GM18951 (cell line): ENCODE data around the gene MFSD1.

Experiments
- POLR2A ChIP-seq: IDR thresholded peaks from 4 replicates; pipeline ENCODE4 v1.6.1; 2011; ENCODE audit warnings: mild to moderate bottlenecking; ENCODE audit not compliant: insufficient read length, insufficient read depth; ENCODE audit errors: extremely low read depth
- in situ Hi-C: fragments of 300-500 bp; cut with MboI; formaldehyde crosslinking; loops from one replicate; pipeline ENCODE4 v1.12.0; 2022; ENCODE audit warnings: low sequenced_read_pairs, mixed read lengths, inconsistent platforms; ENCODE audit not compliant: unreplicated experiment

The MFSD1 gene

DNA sequence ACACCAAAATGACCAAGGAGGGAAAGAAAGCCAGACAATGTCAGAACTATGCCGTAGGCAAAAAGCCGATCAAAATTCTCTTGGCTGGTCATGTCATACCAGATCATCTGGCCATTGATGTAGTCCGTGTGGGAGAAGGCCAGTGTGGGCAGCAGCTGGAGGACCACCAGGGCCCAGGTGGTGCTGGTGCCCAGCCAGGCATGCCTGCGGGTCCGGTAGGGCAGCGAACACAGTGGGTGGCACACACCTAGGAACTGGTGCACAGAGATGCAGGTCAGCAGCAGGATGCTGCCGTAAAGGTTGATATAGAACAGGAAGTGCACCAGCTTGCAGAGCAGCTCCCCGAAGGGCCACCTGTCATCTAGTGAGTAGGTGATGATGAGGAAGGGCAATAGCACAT is 39.5 kb downstream of the MFSD1 start:
- in situ Hi-C loops: loop anchor here (10.0 kb wide), 1 partner anchor 413 kb away; no protein-coding TSS in a partner anchor
- TF ChIP-seq POLR2A: no peak

- TF ChIP-seq POLR2A: no peak
- in situ Hi-C loops: loop anchor here (10.0 kb wide), 1 partner anchor 412 kb away; no protein-coding TSS in a partner anchor
Measured at GRCh38 chr3:158842976-158843375, 41.1 kb downstream of the MFSD1 start.

- in situ Hi-C loops: loop anchor here (10.0 kb wide), 1 partner anchor 409 kb away; no protein-coding TSS in a partner anchor
Measured at GRCh38 chr3:158845765-158846350, 44.0 kb downstream of the MFSD1 start.

DNA sequence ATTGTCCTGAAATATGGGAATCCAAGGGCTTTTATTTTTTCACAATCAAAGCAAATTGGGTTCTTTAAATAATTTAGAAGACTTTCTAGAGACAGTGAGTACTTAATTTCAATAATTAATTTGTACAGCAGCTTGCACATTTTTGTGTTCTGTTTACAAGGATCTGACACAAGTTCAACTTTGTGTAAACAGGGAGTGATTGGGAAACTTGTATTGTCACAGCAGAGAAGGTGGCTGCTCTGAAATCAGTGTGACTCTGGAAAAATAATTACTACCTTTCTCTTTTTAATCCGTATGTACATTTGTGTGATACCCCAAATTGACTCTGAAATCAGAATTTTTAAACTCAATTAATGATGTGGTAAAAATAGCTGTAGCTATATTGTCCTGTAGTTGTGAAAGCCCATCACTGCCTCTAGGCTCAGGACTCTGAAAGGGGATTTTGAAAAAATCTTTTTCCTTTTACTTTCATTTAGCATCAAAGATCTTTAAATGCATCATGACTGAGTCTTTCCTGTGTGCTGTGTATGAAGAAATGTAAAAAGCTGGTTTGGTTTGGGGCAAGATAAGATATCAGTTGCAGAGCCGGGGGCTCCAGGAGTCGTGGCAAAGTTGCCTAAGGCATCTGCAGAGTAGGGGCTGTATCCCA is 45.1 kb downstream of the MFSD1 start:
- no peak for TF ChIP-seq POLR2A
- in situ Hi-C loops: loop anchor here (10.0 kb wide), 1 partner anchor 408 kb away; no protein-coding TSS in a partner anchor

More at GRCh38 chr3:158845765-158846350, 44.0 kb downstream of the MFSD1 start:
- TF ChIP-seq POLR2A: no peak

- in situ Hi-C loops: loop anchor here (10.0 kb wide), 1 partner anchor 407 kb away; no protein-coding TSS in a partner anchor
- TF ChIP-seq POLR2A: no peak
Measured at GRCh38 chr3:158847452-158847821, 45.6 kb downstream of the MFSD1 start.

GRCh38 chr3:158847885-158848284 is 46.0 kb downstream of the MFSD1 start:
- TF ChIP-seq POLR2A: no peak
- in situ Hi-C loops: loop anchor here (10.0 kb wide), 1 partner anchor 407 kb away; no protein-coding TSS in a partner anchor

- TF ChIP-seq POLR2A: no peak
- in situ Hi-C loops: loop anchor here (10.0 kb wide), 1 partner anchor 405 kb away; no protein-coding TSS in a partner anchor
Measured at GRCh38 chr3:158849757-158850156, 47.9 kb downstream of the MFSD1 start.

DNA sequence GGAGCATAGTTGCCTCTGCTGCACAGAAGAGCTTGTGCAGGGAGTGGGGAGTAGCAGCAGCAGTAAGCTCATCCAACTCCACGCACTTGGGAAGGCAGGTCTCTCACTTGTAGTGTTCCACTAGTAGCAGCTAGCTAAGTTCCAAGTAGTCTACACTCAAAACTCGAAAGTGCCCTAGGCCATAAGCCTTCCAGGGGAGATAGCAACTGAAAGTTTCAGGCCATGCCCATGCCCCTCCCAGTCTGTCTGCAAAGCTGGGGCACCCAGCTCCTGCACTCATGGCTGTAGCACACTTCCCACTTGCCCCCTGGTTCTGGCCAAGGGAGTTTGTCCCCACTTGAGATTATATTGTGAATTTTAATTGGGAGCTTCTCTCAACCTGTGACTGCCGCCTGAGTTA is 57.5 kb downstream of the MFSD1 start:
- TF ChIP-seq POLR2A: no peak

GRCh38 chr3:158863247-158863646 is 61.4 kb downstream of the MFSD1 start:
- in situ Hi-C loops: no loop called here
- TF ChIP-seq POLR2A: no peak

More for the DNA sequence above, 57.5 kb downstream of the MFSD1 start:
- in situ Hi-C loops: no loop called here

DNA sequence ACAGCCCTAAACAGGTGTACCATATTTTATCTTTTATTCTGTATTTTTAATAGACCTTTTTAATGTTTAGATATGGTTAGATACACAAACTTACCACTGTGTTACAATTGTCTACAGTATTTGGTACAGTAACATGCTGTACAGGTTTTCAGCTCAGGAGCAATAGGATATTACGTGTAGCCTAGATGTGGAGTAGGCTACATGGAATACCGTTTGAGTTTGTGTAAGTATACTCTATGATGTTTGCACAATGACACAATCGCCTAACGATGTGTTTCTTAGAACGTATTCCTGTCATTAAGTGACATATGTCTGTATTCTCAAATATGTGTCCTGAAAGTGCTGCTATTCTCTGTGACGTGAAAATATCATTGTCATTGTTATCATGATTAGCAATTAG is 62.6 kb downstream of the MFSD1 start:
- TF ChIP-seq POLR2A: no peak
- in situ Hi-C loops: no loop called here

DNA sequence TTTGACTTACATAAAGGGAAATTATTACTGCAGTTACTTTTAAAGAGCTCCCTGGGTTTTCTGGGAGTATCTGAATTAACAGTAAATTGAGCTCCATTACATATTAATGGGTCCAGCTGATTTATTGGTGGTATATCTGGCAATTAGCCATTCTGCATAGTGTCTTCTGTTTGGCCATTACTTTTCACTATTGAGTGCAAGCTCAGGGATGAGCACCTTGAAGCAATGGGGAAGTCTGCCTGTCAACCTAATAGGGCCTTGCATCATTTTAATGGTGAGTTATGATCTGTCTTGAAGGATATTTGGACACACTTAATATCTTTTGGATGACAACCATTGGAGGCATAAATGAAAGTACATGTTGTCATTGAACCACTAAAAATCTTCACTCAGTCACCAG is 73.8 kb downstream of the MFSD1 start:
- in situ Hi-C loops: no loop called here

More for the DNA sequence above, 73.8 kb downstream of the MFSD1 start:
- no peak for TF ChIP-seq POLR2A
